OCI-LY7 (cell line): Measurements from ENCODE around the gene MYH11. TPM values are rescaled to one million over a fixed set of nuclear protein-coding genes. Genes with fewer than 3 reads are reported as not detected.

Source experiments
- BruUV-seq: library from RNA; stranded (reverse); fragments of 400-500 nt; replicated peaks from 2 replicates; lab custom pipeline; 2021; lab: Mats Ljungman, UMichigan
- CTCF ChIA-PET: fragments of 300-600 bp; sonication (Branson Sonifier 250); formaldehyde crosslinking; loops from one replicate; lab custom pipeline; 2022; ENCODE audit warnings: antibody characterized with exemption; ENCODE audit not compliant: unreplicated experiment; lab: Charles Lee
- POLR2A ChIA-PET: fragments of 300-600 bp; sonication (Branson Sonifier 250); formaldehyde crosslinking; loops from one replicate; lab custom pipeline; 2022; ENCODE audit warnings: antibody characterized with exemption; lab: Charles Lee
- DNase-seq: peaks from one replicate; pipeline ENCODE4 v3.0.0-alpha.2; 2015; ENCODE audit warnings: low spot score
- H2AFZ ChIP-seq: fragments of 200-600 bp; sonication (generic), shearing (Covaris generic); 2 replicates; pipeline ENCODE4 v1.6.1; 2014; ENCODE audit warnings: mild to moderate bottlenecking, antibody characterized with exemption, low read length, moderate library complexity
- H3K27ac ChIP-seq: fragments of 200-600 bp; sonication (generic); 2 replicates; pipeline ENCODE4 v1.5.1; 2014; ENCODE audit warnings: mixed run types, low read depth, mild to moderate bottlenecking, moderate library complexity, low read length, inconsistent platforms; ENCODE audit not compliant: poor library complexity, severe bottlenecking
- H3K36me3 ChIP-seq: fragments of 200-600 bp; sonication (generic); 2 replicates; pipeline ENCODE4 v1.6.1; 2014; ENCODE audit warnings: mild to moderate bottlenecking, antibody characterized with exemption, low read length, moderate library complexity, mixed read lengths; ENCODE audit not compliant: insufficient read depth
- H3K4me1 ChIP-seq: fragments of 200-600 bp; sonication (generic); 2 replicates; pipeline ENCODE4 v1.5.1; 2014; ENCODE audit warnings: mild to moderate bottlenecking, low read length; ENCODE audit not compliant: insufficient read depth, poor library complexity, severe bottlenecking
- H3K4me2 ChIP-seq: fragments of 200-600 bp; sonication (generic); 2 replicates; pipeline ENCODE4 v1.6.1; 2014; ENCODE audit warnings: mild to moderate bottlenecking, low read length
- H3K4me3 ChIP-seq: fragments of 200-600 bp; sonication (generic); 2 replicates; pipeline ENCODE4 v1.5.1; 2014; ENCODE audit warnings: mild to moderate bottlenecking, low read depth, low read length; ENCODE audit not compliant: poor library complexity, severe bottlenecking
- H3K79me2 ChIP-seq: fragments of 200-600 bp; sonication (generic); 2 replicates; pipeline ENCODE4 v1.6.1; 2016; ENCODE audit warnings: low read depth, mild to moderate bottlenecking, low read length, moderate library complexity, mixed read lengths; ENCODE audit not compliant: insufficient read depth
- H3K9me2 ChIP-seq: fragments of 200-600 bp; sonication (generic); 2 replicates; pipeline ENCODE4 v1.6.1; 2016; ENCODE audit warnings: mild to moderate bottlenecking, low read length, mixed read lengths; ENCODE audit not compliant: insufficient read depth
- H3K9me3 ChIP-seq: fragments of 200-600 bp; sonication (generic); 2 replicates; pipeline ENCODE4 v1.6.1; 2014; ENCODE audit warnings: mild to moderate bottlenecking, mixed run types, low read length, mixed read lengths
- H4K20me1 ChIP-seq: fragments of 200-600 bp; sonication (generic); 2 replicates; pipeline ENCODE4 v1.6.1; 2014; ENCODE audit warnings: mild to moderate bottlenecking, antibody characterized with exemption, low read length, moderate library complexity, mixed read lengths; ENCODE audit not compliant: insufficient read depth
- CTCF ChIP-seq: fragments of 200-600 bp; sonication (generic); conservative IDR thresholded peaks from 2 replicates; pipeline ENCODE4 v1.5.1; 2014; ENCODE audit warnings: mild to moderate bottlenecking, antibody characterized with exemption, low read length, moderate library complexity, mixed read lengths
- EZH2phosphoT487 ChIP-seq: fragments of 200-600 bp; sonication (generic); IDR thresholded peaks from 2 replicates; pipeline ENCODE4 v1.6.1; 2018; ENCODE audit warnings: low read depth, borderline replicate concordance, mild to moderate bottlenecking, mixed run types, antibody characterized with exemption, low read length, moderate library complexity, mixed read lengths
- intact Hi-C: fragments of 100-400 bp; cut with micrococcal nuclease; formaldehyde crosslinking; loops from one replicate; pipeline ENCODE4 v1.10.0; 2022; ENCODE audit not compliant: unreplicated experiment
- total RNA-seq, 2 experiments: library from RNA; depleted of rRNA in 1 of 2; stranded (reverse); fragments of >200 nt in 1 of 2; shearing (Covaris generic) in 1 of 2; gene quantifications; 2 replicates each; pipeline ENCODE4 v1.2.3, GENCODE V29; 2014 to 2022

Gene MYH11
- total RNA-seq, 2 experiments from 2014 or later: 5.7 to 33.8 TPM

- Histone ChIP-seq H3K4me3 (no peak overlapping the region), H3K9me3 (peaks cover 19% of the 10 kb centered on the region; the same call in 1 of the 2 replicates), H4K20me1 (no peaks in the 10 kb centered on the region), H3K79me2 (no peaks in the 10 kb centered on the region), H3K36me3 (peaks cover 8% of the 10 kb centered on the region; the same call in 1 of the 2 replicates), H3K4me1 (no peaks in the 10 kb centered on the region), H3K9me2 (no peaks in the 10 kb centered on the region), H3K4me2 (no peak overlapping the region), H2AFZ (no peak overlapping the region), H3K27ac (no peak overlapping the region)
- TF ChIP-seq EZH2phosphoT487 (no peak), CTCF (no peak)
- ChIA-PET CTCF (interaction anchor here (0.5 kb wide), 1 partner anchor 9 kb away, joined by 3 read pairs; no protein-coding TSS in a partner anchor), POLR2A (interaction anchor here (0.6 kb wide), 1 partner anchor 17 kb away, joined by 4 read pairs; no protein-coding TSS in a partner anchor)
- intact Hi-C loops: no loop called here
- DNase-seq: no peak
- BruUV-seq: no TSS peak
Observed at GRCh38 chr16:15811481-15812400, 45.1 kb downstream of the MYH11 start.

GRCh38 chr16:15810949-15811348 lies 45.9 kb downstream of the MYH11 start:
- Histone ChIP-seq H3K4me2 (no peak overlapping the region), H2AFZ (no peak overlapping the region), H3K79me2 (no peaks in the 10 kb centered on the region), H3K27ac (no peak overlapping the region), H3K4me1 (no peaks in the 10 kb centered on the region), H4K20me1 (no peaks in the 10 kb centered on the region), H3K9me2 (no peaks in the 10 kb centered on the region), H3K9me3 (peaks cover 11% of the 10 kb centered on the region; the same call in 1 of the 2 replicates), H3K36me3 (no peaks in the 10 kb centered on the region; the same call in 1 of the 2 replicates), H3K4me3 (no peak overlapping the region)
- POLR2A ChIA-PET: no interaction called here
- CTCF ChIA-PET: no interaction called here
- no peak for DNase-seq
- no peak for TF ChIP-seq CTCF
- no peak for TF ChIP-seq EZH2phosphoT487
- intact Hi-C loops: no loop called here
- BruUV-seq: no TSS peak

GRCh38 chr16:15810411-15810810 lies 46.4 kb downstream of the MYH11 start:
- intact Hi-C loops: no loop called here
- CTCF ChIA-PET: no interaction called here

More at GRCh38 chr16:15810411-15810810, 46.4 kb downstream of the MYH11 start:
- POLR2A ChIA-PET: no interaction called here
- H3K9me3 ChIP-seq: 0 out of 2 replicates have a peak, but pooled peaks cover 5% of the 10 kb centered on the region
- no peaks in the 10 kb centered on the region for H3K4me1 ChIP-seq
- H4K20me1 ChIP-seq: no peaks in the 10 kb centered on the region
- TF ChIP-seq EZH2phosphoT487 (no peak), CTCF (no peak)
- no peaks in the 10 kb centered on the region for H3K79me2 ChIP-seq
- no peaks in the 10 kb centered on the region for H3K36me3 ChIP-seq
- H3K4me2 ChIP-seq: no peak overlapping the region
- no TSS peak for BruUV-seq
- H3K9me2 ChIP-seq: no peaks in the 10 kb centered on the region
- H3K4me3 ChIP-seq: no peak overlapping the region
- no peak overlapping the region for H2AFZ ChIP-seq
- DNase-seq: no peak
- no peak overlapping the region for H3K27ac ChIP-seq
